Testis (tissue), 3 donors: ENCODE measurements around the gene PRKG1. TPM values are rescaled to one million over a fixed set of nuclear protein-coding genes. Genes with fewer than 3 reads are reported as not detected.

Source experiments
- DNase-seq: peaks from one replicate; pipeline ENCODE4 v3.0.0-alpha.2; 2019
- H3K27ac ChIP-seq, 2 donors: fragments of 200-600 bp; sonication (generic); one replicate each; pipeline ENCODE4 v1.5.1; 2019
- H3K27me3 ChIP-seq: fragments of 200-600 bp; sonication (generic); one replicate; pipeline ENCODE4 v1.5.1; 2019
- H3K36me3 ChIP-seq: fragments of 200-600 bp; sonication (generic); one replicate; pipeline ENCODE4 v1.5.1; 2017; ENCODE audit warnings: low read depth; ENCODE audit errors: missing control alignments
- H3K4me1 ChIP-seq: fragments of 200-600 bp; sonication (generic); one replicate; pipeline ENCODE4 v1.5.1; 2019
- H3K4me3 ChIP-seq, 2 donors: fragments of 200-600 bp; sonication (generic); one replicate each; pipeline ENCODE4 v1.5.1; 2017 to 2019
- H3K9me3 ChIP-seq: fragments of 200-600 bp; sonication (generic); one replicate; pipeline ENCODE4 v1.5.1; 2017
- POLR2A ChIP-seq: fragments of 450-650 bp; IDR thresholded peaks from one replicate; pipeline ENCODE4 v1.6.1; 2017; ENCODE audit warnings: antibody characterized with exemption, mild to moderate bottlenecking, moderate library complexity
- whole genome bisulfite sequencing, 2 donors: methylation state at CpG; one replicate each; pipeline ENCODE4 v1.1.5; 2018; 5-methylcytosine and 5-hydroxymethylcytosine counted together
- intact Hi-C: fragments of 100-400 bp; cut with DNase I; formaldehyde crosslinking; loops from one replicate; pipeline ENCODE4 v1.15.1; 2023; ENCODE audit warnings: low total_unique reads
- polyA plus RNA-seq: library from polyadenylated mRNA; stranded (reverse); fragments of 350-450 nt; fragmentation: Illumina TruSeq; extraction: RNeasy Lipid Tissue Mini Kit (QIAGEN cat#74804); gene quantifications from one replicate; pipeline ENCODE4 v1.2.3, GENCODE V29; 2014; ENCODE audit warnings: low read depth, low replicate concordance; ENCODE audit not compliant: insufficient read depth
- total RNA-seq, 2 donors: library from RNA; depleted of rRNA; stranded (reverse); fragments of >200 nt; gene quantifications; one replicate each; pipeline ENCODE4 v1.2.3, GENCODE V29; 2016
- TF ChIP-seq, protein P1 (sequence below), 3 experiments: fragments of 450-650 bp in 2 of 3; fragments of 200-600 bp in 1 of 3; sonication (generic) in 1 of 3; IDR thresholded peaks; one replicate each; pipeline ENCODE4 v1.5.1; 2016 to 2019; ENCODE audit warnings: antibody characterized with exemption in 3 of 3, mild to moderate bottlenecking in 2 of 3, moderate library complexity in 1 of 3

Gene PRKG1
- total and polyA plus RNA-seq, 3 donors from 2014 or later: 6.3 to 15.3 (median 12.5) TPM

DNA sequence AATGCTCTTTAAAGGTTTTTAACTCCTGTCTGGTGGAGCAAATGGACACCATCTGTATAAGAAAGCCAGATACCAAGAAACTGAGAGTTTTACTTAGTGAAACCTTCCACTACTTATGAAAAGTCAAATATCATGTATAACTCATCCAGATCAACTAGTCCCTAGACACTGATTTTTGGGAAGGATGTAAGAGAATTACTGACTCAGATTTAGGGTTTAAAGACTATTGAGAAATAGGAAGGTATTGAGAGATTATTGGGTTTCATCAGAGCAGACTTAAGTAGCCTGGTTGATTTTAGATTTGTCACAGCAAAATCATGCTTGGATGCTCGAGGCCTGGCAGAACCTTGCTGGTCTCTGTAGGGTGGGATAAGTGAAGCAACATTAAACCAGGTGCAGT, 622.0 kb downstream of the PRKG1 start:
- Histone ChIP-seq H3K27me3 (no peaks in the 10 kb centered on the region), H3K27ac (no peak overlapping the region), H3K4me3 (no peak overlapping the region), H3K36me3 (no peaks in the 10 kb centered on the region), H3K4me1 (peaks cover 18% of the 10 kb centered on the region), H3K9me3 (no peaks in the 10 kb centered on the region)
- 77% methylated on average over 1 of the region's 1 CpG for WGBS, 2 donors
- DNase-seq: no peak
- intact Hi-C loops: no loop called here
- TF ChIP-seq POLR2A: no peak
- TF ChIP-seq, protein P1, sequence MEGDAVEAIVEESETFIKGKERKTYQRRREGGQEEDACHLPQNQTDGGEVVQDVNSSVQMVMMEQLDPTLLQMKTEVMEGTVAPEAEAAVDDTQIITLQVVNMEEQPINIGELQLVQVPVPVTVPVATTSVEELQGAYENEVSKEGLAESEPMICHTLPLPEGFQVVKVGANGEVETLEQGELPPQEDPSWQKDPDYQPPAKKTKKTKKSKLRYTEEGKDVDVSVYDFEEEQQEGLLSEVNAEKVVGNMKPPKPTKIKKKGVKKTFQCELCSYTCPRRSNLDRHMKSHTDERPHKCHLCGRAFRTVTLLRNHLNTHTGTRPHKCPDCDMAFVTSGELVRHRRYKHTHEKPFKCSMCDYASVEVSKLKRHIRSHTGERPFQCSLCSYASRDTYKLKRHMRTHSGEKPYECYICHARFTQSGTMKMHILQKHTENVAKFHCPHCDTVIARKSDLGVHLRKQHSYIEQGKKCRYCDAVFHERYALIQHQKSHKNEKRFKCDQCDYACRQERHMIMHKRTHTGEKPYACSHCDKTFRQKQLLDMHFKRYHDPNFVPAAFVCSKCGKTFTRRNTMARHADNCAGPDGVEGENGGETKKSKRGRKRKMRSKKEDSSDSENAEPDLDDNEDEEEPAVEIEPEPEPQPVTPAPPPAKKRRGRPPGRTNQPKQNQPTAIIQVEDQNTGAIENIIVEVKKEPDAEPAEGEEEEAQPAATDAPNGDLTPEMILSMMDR (IDR thresholded peaks at IDR 0.05): no peak

DNA sequence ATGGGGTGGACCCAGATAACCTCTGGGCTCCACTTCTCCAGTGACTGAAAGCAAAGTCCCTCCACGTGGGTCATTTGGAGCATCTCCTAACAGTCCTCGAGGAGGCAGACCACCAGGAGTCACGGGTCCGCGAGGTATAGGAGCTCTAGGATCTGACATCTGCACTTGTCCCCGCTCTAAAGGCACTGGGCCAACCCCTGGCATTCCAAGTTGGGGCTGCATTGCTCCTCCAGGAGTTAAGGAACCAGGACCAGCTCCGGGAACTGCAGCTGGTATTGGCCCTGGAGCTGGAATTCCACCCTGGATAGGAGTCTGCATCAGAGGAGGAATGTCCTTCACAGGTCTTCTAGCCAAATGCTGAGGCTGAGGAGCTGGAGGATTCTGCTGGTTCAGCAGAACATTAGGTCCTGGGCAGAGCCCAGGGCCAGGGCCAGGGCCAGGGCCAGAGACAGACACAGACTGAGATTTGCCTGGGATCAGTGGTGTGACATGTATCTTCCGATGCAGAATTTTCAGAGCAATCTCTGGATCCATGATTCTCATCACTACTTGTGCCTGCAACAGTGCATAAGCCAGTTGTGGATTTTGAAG, 624.3 kb downstream of the PRKG1 start:
- peaks cover 18% of the 10 kb centered on the region for H3K4me1 ChIP-seq
- DNase-seq: no peak
- H3K4me3 ChIP-seq: peak overlapping the region; percentile 75 to 86
- peak overlapping the region; percentile 95 to 98 for H3K27ac ChIP-seq
- no peaks in the 10 kb centered on the region for H3K36me3 ChIP-seq
- 20 to 60% methylated on average over 1 to 8 of the region's 8 CpGs for WGBS, 2 donors
- H3K27me3 ChIP-seq: no peaks in the 10 kb centered on the region
- H3K9me3 ChIP-seq: no peaks in the 10 kb centered on the region
- TF ChIP-seq POLR2A: no peak
- TF ChIP-seq, protein P1 (IDR thresholded peaks at IDR 0.05): no peak
- intact Hi-C loops: no loop called here

DNA sequence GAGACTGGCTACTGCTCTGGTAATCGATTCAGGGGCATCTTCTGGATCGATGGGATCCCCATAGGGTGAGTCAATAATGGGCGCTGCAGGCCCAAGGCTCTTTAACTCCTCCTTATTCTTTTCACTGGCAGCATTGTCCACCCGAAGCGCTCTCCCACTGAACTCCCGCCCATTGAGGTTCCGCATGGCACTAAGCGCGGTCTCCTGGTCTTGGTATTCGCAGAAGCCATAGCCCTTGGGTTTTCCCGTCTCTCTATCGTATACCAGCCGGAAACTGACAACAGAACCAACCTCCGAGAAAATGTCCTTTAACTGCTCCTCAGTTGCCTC, 624.8 kb downstream of the PRKG1 start:
- peak overlapping the region; percentile 95 to 98 for H3K27ac ChIP-seq
- no peaks in the 10 kb centered on the region for H3K27me3 ChIP-seq
- DNase-seq: no peak
- whole genome bisulfite sequencing, 2 donors: 0 to 1% methylated on average over 13 to 14 of the region's 14 CpGs
- TF ChIP-seq POLR2A: no peak
- TF ChIP-seq, protein P1 (IDR thresholded peaks at IDR 0.05): no peak
- peaks cover 18% of the 10 kb centered on the region for H3K4me1 ChIP-seq
- no peaks in the 10 kb centered on the region for H3K9me3 ChIP-seq
- H3K4me3 ChIP-seq: peak overlapping the region; percentile 75 to 86
- intact Hi-C loops: no loop called here
- H3K36me3 ChIP-seq: no peaks in the 10 kb centered on the region

DNA sequence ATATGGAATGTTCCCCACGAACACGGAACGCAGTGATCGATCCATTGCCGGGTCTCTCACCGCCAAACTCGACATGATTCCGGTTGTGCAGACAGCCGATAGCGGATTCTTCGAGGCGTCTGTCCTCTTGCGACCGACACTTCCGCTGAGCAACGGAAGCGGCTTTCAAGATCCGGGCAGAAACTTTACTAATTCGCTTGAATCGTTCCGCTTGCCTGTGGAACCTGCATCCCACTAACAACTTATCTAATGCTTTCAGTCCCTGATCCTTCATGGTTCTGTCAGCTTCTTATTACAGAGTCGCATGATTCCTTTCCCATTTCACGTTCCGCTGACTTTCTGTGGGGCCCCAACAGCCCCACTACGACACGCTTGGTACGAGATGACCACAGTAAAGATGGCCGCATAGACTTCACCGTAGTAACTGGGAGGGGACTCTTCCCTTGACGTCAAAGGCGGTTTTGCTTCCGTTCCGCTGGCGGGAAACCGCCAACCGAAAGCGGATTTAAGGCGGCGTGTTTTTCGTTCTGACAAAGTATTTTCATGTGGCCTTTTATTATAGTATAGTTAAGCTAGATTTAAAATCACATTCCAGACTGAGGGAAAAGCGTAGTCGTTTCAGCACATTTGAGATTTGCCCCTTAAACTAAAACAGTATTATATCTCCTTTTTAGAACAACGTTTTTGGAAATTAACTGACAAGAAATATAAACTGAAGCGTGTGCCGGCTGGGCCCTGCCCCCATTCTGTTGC, 625.4 kb downstream of the PRKG1 start, which contains the start of gene CSTF2T:
CSTF2T (minus strand) TSS at position 121 of the 753 bp plus-strand sequence; CDS start at position 75, 46 bp downstream.
- H3K4me1 ChIP-seq: peaks cover 18% of the 10 kb centered on the region
- intact Hi-C loops: no loop called here
- WGBS, 2 donors: 0% methylated on average over 31 to 45 of the region's 45 CpGs

More for the DNA sequence above, 625.4 kb downstream of the PRKG1 start, which contains the start of gene CSTF2T:
- H3K4me3 ChIP-seq: peak within 1 kb of the TSS; percentile 75 to 86
- H3K9me3 ChIP-seq: no peaks in the 10 kb centered on the region
- peak; percentile 93 for DNase-seq
- no peaks in the 10 kb centered on the region for H3K27me3 ChIP-seq
- TF ChIP-seq, protein P1 (IDR thresholded peaks at IDR 0.05): no peak
- TF ChIP-seq POLR2A: no peak
- no peaks in the 10 kb centered on the region for H3K36me3 ChIP-seq
- H3K27ac ChIP-seq: peak within 1 kb of the TSS; percentile 95 to 98
